Skeletal muscle cell (primary cell): ENCODE measurements around the gene ACLY.

ENCODE experiments used
- DNase-seq: peaks from one replicate; pipeline ENCODE4 v3.0.0-alpha.2; 2010; ENCODE audit warnings: low read depth
- H3K4me3 ChIP-seq: 2 replicates; pipeline ENCODE4 v1.5.1; 2011; ENCODE audit warnings: low read depth, mild to moderate bottlenecking, control low read depth, low read length, moderate library complexity

The ACLY gene

DNA sequence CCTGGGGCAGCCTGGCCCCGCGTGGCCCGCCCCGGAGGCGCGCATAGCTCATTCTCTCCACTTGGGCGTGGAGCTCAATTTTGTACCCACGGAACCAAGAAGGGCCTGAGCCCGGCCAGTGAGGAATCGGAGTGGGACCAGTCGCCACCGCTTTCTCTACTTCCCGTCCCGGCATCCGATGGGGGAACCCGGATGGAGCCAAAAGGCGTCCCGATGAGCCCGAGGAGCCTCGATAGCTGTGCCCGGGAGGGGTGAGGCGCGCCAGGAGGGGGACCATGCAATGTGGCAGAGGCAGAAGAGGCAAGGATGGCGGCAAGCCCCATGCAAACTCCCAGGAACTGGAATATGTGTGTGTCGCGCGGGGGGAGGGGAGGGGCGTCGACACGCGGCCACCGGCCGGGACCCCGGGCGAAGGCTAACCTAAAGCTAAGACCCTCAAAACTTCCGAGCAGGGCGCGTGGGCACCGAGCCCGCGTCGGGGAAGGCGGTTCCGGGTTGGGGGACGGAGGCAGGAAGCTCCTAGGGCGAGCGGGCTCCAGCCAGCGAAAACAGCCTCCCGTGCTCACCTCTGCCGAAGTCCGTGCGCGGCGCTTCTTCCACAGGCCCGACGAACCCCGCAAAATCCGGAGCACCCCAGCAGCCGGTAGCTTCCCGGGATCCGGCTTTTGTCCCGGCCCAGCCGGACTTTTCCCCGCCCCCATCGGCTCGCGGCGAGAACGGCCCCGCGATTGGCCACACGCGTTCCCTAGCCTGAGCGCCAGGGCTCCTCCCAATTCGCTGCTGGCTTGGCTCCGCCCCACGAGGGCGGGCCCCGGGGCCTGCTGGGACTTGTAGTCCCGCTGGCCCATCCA, at the start of gene ACLY:
Gene ACLY (minus strand): TSS at position 638 of the 851 bp plus-strand sequence. CDS start 5,078 bp downstream, outside the sequence.
- peak within 1 kb of the TSS; percentile 96 for H3K4me3 ChIP-seq
- peak; percentile 85 for DNase-seq

DNA sequence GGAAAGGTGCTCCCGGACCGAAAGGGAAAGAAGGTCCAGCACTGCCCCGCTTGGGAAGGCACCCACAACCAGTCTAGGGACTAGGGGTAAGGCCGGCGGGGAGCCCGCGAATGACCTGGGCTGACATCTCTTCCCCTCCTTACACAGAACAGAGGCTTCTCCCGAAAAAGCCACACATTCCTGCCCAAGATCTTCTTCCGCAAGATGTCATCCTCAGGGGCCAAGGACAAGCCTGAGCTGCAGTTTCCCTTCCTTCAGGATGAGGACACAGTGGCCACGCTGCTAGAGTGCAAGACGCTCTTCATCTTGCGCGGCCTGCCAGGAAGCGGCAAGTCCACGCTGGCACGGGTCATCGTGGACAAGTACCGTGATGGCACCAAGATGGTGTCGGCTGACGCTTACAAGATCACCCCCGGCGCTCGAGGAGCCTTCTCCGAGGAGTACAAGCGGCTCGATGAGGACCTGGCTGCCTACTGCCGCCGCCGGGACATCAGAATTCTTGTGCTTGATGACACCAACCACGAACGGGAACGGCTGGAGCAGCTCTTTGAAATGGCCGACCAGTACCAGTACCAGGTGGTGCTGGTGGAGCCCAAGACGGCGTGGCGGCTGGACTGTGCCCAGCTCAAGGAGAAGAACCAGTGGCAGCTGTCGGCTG, 49.3 kb upstream of the ACLY start:
- H3K4me3 ChIP-seq = peak overlapping the region; percentile 87
- DNase-seq = no peak

DNA sequence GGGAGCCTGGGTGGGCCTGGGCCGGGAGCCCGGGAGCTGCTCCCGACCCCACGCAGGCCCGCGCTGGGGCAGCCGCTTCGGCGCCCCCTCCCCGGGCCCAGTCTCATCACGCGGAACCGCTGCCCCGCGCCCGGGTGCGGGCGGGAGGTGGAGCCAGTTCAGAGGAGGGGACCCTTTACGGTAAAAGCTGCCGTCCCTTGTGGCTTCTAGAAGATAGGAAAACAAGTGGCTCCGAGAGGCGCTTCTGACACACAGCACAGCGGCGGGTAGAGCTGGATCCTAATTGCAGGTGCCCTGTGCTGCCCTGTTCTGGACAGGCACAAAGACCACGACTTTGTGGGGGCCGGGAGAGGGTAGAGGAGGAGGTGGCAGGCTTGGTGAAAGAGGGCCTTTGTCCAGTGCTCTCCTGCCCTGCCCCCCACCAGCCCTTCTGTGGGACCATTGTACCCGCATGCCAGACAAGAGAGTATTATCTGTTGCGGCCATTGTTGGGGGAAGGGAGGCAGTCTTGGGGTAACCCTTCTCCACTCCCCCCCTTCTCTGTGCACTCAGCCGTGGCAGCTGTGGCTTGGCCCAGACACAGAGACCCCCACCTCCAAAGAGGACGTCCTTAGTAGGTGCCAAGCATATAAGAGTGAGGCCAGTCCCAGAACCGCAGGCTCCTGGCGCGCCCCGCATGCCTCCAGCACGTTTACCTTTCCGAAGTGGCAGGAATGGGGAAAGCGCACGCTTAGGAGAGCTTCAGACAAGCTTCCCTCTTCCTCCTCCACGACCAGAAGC, 48.6 kb upstream of the ACLY start:
- no peak for DNase-seq

DNA sequence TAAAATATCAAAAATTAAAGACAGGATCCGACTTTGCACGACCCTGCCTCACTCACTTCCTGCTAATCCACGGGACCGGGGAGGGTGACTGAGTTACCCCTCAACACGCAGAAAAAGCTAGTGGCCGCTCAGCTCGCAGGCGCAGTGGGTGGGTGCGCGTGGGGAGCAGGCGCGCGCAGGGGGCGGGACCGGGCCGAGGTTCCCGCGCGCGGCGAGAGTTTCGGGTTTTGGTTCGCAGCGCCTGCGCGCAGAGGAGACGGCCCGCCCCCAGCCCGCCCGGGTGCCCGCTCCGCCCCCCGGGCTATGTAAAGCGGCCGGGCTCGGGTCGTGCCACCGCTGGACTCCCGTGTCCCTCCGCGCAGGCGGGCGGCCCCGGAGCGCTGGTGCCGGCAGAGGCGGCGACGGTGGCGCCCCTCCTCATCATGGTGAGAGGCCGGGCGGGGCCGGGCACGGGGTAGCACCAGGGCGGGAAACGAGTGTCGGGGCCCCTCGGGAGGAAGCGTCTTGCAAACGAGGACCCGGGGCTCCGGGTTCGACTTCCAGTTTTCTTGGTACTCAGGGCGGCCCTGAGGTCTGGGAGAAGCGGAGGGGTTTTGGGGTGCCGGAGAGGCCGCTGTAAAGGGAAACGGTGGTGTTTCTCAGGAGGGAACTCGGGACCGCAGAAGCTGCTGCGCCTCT, 47.9 kb upstream of the ACLY start, which contains the start of gene CNP:
Gene CNP (plus strand): TSS at position 333 of the 678 bp plus-strand sequence. CDS start 90 bp downstream, at position 423.
- DNase-seq = peak; percentile 67
- peak within 1 kb of the TSS; percentile 87 for H3K4me3 ChIP-seq

More for the DNA sequence above, 48.6 kb upstream of the ACLY start:
- H3K4me3 ChIP-seq = peak overlapping the region; percentile 87

DNA sequence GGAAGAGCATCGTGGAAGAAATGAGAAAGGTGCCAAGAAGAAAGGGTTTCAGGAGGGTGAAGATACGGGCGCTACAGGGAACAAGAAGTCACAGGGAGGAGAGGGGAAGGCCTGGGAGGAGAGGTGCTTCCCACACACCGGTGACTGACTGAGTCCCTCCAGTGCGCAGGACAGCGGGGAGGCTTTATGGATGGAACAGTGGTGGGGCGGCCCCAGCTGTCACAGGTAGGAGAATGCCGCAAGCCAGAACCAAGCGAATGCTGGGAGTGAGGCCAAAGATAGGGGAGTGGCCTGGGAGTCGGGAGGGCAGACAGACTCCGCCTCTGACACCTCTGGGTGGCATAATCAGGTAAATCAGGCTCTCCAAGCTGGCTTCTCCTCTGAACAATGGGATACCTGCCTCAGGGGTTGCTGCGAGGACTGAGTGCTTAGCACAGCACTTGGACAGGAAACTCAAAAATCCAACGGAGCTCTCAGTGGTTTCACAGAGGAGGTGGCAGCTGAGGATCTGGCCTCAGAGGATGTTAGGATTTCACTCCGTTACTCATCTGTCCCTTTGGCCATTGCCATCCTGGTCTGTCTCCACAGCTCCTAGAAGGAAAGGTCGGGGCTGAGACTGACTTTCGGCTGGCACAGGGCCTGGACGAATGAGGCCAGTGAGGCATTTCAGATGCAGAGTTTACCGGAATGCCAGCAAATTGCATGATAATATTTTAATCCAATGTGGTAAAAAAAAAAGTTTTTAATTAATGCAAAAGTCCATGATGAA, 47.1 kb upstream of the ACLY start:
- H3K4me3 ChIP-seq = peak overlapping the region; percentile 87
- DNase-seq = no peak

DNA sequence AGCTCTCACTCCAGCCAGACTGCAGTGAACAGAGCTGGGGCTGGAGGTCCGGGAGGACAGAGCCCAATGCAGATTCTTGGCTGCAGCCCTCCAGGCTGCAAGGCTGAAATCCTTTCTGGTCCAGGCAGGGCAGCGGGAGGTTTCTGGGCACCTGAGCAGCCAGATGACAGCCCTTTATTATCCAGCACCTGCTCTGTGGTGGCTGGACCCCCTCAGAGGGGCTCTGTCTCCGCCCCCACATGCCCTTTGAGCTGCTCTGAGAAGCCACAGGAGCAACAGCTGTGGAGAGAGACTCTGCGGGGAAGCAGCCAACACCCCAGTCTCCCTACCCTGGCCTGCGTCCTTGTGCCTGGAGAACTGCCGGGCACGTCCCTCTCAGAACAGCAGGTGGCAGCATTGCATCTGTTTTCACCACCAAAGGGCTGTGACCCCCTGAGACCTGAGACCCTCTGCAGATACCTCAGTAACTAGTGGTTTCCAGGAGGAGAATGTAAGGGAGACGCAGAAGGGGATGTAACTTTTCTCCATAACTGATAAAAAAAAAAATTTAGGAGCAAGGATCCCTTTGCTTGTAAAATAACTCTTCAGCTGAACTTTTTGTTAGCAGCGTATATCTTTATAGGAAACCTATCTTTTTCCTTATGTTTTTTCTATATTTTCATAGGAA, 44.1 kb upstream of the ACLY start:
- no peak overlapping the region for H3K4me3 ChIP-seq
- peak; percentile 40 for DNase-seq

DNA sequence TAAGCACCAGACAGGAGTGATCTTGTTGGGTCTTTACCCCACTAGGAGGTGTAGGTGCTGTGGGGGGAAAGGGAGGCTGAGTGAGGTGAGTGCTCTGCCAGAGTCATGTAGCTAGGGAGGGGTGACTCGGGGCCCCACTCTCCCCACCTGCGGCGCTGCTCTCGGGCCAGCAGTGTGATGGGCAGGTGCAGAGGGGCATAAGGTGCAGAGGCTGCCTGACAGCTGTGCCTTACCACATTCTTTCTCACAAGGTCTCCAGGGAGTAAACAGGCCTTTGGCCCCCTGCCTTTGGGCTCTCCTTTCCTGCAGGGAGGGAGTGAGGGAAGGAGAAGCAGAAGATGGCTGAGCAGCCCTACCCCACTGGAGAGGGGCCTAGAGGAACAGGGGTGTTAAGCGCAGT, 43.4 kb upstream of the ACLY start:
- no peak overlapping the region for H3K4me3 ChIP-seq
- no peak for DNase-seq

DNA sequence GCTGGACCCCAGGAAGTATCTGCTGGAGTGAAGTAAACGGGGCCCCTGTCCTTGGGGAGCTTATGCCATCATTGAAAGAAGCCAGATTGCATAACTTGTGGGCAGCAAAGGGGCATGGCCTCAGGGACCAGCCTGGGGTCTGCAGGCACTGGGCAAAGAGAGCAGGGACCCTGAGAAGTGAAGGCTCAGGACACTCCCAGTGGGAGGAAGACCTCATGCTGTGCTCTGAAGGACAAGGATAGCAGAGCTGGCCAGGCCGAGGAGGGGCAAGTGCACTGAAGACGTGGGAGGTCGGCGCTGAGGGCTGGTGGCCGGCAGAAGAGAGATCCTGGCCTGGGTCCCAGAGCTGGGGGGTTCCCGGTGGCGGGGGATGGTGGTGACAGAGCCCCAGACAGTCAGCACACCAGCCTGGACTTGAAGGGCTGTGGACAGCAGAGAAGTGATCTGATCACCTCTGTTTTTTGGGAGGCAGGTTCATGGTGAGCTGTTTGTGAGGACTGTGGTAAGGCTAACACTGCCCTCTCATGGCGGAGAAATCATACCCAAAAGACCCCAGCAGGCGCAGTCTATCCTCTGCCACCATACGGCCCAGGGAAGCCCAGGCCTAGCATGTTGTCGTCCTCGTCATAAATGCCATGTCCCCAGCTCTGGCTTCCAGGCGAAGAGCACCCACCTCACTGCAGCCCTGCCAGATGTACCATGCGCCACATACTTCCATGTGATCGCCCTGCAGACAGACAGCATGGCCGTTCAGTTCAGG, 40.8 kb upstream of the ACLY start:
- H3K4me3 ChIP-seq = no peak overlapping the region
- no peak for DNase-seq

DNA sequence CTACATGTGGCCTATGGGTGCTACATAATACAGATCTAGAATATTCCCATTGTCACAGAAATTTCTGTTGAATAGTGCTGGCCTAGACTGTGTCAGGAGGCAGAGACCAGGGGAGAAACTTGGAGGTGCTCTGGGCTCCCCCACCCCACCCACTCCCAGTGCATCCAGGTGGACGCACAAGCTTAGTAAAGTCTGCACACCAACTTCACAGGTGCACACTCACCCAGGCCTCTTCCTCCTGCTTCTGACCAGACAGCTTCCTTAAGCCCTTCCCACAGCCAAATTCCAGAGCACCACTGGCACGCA, 40.2 kb upstream of the ACLY start:
- DNase-seq = no peak
- H3K4me3 ChIP-seq = no peak overlapping the region

DNA sequence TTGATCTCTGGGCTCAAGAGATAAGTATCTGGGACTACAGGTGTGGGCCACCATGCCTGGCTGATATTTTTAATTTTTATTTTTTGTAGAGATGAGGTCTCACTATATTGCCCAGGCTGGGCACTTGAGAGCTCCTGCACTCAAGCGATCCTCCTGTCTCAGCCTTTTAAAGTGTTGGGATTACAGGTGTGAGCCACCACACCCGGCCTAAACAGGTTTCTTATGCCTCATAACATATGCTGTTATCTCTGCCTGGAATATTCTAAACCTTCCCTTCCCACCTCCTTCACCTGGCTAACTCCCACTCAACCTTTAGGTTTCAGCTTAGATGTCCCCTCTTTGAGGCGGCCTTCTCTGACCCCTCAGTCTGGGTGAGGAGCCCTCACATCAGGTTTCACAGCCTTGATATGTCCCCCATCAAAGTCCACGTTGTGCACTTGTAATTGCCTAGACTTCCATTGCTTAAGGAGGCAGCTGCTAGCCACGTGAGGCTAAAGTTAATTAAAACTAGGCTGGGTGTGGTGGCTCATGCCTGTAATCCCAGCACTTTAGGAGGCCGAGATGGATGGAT, 39.2 kb upstream of the ACLY start:
- DNase-seq = no peak
- H3K4me3 ChIP-seq = no peak overlapping the region

DNA sequence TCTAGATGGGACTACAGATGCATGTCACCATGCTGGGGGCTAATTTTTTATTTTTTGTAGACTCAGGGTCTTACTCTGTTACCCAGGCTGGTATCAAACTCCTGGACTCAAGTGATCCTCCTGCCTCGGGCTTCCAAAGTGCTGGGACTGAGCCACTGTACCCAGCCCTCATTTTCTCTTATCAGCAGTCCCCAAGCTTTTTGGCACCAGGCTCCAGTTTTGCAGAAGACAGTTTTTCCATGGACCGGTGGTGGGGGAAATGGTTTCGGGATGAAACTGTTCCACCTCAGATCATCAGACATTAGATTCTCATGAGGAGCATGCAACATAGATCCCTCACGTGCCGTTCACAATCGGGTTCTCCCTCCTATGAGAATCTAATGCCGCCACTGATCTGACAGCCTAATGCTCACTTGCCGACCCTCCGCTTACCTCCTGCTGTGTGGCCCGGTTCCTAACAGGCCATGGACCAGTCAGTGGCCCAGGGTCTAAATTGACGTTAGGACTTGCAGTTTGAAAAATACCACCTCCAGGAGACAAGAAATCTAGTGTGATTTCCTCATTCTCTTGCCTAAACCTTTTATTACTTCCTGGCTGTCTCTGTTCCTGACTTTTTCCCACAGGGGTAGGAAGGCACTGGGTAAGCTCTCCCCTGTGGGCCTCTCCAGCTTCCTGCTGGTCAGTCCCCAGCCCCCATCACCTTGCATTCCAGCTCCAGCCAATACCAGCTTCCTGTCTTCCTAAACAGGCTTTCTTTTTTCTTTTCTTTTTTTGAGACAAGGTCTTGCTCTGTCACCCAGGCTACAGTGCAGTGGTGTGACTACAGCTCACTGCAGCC, 38.5 kb upstream of the ACLY start:
- H3K4me3 ChIP-seq = no peak overlapping the region
- peak; percentile 21 for DNase-seq

DNA sequence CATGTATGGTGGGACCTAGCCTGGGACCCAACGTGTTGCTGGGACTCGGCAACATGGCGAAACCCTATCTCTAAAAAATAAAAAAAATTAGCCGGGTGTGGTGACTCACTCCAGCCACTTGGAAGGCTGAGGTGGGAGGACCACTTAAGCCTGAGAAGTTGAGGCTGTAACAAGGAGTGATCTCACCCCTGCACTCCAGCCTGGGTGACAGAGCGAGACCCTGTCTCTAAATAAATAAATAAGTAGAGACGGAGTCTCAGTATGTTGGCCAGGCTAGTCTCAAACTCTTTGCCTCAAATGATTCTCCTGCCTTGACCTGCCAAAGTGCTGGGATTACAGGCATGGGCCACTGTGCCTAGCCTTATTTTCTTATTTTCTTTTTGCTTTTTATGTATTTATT, 37.8 kb upstream of the ACLY start:
- no peak for DNase-seq
- no peak overlapping the region for H3K4me3 ChIP-seq

DNA sequence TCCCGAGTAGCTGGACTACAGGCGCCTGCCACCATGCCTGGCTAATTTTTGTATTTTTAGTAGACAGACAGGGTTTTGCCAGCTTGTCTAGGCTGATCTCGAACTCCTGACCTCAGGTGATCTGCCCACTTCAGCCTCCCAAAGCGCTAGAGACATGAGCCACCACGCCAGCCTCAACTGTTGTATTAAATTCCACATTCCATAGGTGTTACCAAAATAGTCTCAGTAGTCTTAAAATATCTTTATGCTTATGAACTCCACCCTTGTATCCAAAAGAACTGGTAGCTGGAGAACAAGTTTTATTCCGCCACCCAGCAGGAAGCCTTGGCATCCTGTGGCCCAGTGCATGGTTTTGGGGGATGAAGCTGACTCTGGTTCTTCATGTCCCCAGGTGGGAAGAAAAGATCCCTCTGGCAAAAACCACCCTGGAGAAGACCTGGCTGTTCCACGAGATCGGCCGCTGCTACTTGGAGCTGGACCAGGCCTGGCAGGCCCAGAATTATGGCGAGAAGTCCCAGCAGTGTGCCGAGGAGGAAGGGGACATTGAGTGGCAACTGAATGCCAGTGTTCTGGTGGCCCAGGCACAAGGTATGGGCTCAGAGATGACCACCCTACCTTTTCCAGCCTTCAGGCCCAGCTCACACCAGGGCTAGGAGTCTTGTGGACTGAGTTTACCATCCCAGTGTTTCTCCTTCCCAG, 30.2 kb upstream of the ACLY start:
- DNase-seq = no peak
- no peak overlapping the region for H3K4me3 ChIP-seq

DNA sequence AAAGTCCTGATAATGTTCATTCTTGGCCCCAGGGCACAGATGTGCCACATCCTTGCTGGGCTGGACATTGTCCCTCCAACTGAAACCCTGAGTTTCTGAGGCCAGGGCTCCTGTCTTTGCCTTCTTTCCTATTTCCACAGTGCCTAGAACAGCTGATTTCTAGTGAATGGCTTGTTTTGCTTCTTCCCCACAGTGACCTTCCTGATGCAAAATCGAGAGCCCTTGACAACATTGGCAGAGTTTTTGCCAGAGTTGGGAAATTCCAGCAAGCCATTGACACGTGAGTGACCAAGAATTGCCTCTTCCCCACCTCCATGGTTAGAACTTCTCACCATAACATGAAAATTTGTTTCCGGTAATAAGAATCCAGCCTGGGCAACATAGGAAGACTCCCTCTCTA, 26.2 kb upstream of the ACLY start:
- no peak overlapping the region for H3K4me3 ChIP-seq
- no peak for DNase-seq

DNA sequence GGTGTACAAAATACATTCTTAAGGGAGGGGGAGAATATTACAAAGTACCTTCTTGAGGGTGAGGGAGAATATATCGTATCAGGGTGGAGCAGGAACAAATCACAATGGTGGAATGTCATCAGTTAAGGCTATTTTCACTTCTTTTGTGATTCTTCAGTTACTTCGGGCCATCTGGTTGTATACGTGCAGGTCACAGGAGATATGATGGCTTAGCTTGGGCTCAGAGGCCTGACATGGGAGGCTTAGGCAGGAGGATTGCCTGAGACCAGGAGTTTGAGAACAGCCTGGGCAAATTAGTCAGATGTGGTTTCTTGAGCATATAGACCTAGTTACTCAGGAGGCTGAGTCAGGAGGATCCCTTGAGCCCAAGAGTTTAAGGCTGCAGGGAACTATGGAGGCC, 24.7 kb upstream of the ACLY start:
- H3K4me3 ChIP-seq = no peak overlapping the region
- DNase-seq = no peak
